ENCODE results near the gene SOX8.

The SOX8 gene

GRCh38 chr16:1028524-1029258, 47.1 kb downstream of the SOX8 start:
- DNase-seq = no peak

- no peak for DNase-seq
Observed at GRCh38 chr16:1029259-1029545, 47.6 kb downstream of the SOX8 start.

GRCh38 chr16:1030473-1030901, 48.9 kb downstream of the SOX8 start:
- DNase-seq = no peak

GRCh38 chr16:1031666-1032065, 50.1 kb downstream of the SOX8 start:
- DNase-seq = no peak

GRCh38 chr16:1032607-1033006, 51.0 kb downstream of the SOX8 start:
- no peak for DNase-seq

- DNase-seq = no peak
Observed at GRCh38 chr16:1033128-1033679, 51.6 kb downstream of the SOX8 start.

GRCh38 chr16:1034230-1035065, 52.9 kb downstream of the SOX8 start:
- DNase-seq = no peak

GRCh38 chr16:1035066-1035415, 53.5 kb downstream of the SOX8 start:
- no peak for DNase-seq

- DNase-seq = no peak
Observed at GRCh38 chr16:1036166-1036565, 54.6 kb downstream of the SOX8 start.

Measured in stimulated activated CD4-positive, alpha-beta T cell treated with anti-CD3 and anti-CD28 coated beads, Interleukin-4, amount 100 ng/mL, for 1 hour (primary cell).